Stimulated activated CD8-positive, alpha-beta memory T cell treated with anti-CD3 and anti-CD28 coated beads, Interleukin-2, amount 100 ng/mL, for 48 hours (primary cell): Measurements from ENCODE around the gene NUFIP2.
"Not testable (repeated sequence)": the region's sequence is repeated elsewhere in the genome, so short reads cannot be mapped to it uniquely, and the experiment has no call there.

Experiments
- DNase-seq, 2 donors: peaks; one replicate each; pipeline ENCODE4 v3.0.0-alpha.2; 2020; ENCODE audit warnings: low read depth in 2 of 2

Gene NUFIP2

GRCh38 chr17:29293890-29294579 lies at the start of gene NUFIP2:
Gene NUFIP2, minus strand, starts transcription at chr17:29294148. Its CDS starts 89 bp downstream, at chr17:29294059.
- peak; percentile 97 to 98 for DNase-seq

GRCh38 chr17:29342158-29342765 lies 48.3 kb upstream of the NUFIP2 start:
- no peak for DNase-seq

- DNase-seq, result no peak
Measured at GRCh38 chr17:29341726-29342125, 47.8 kb upstream of the NUFIP2 start.

GRCh38 chr17:29339016-29339415 lies 45.1 kb upstream of the NUFIP2 start:
- DNase-seq, result not testable (repeated sequence)

GRCh38 chr17:29331708-29332085 lies 37.7 kb upstream of the NUFIP2 start:
- DNase-seq, result no peak

- DNase-seq, result no peak
Measured at GRCh38 chr17:29331075-29331707, 37.2 kb upstream of the NUFIP2 start.

- no peak for DNase-seq
Measured at GRCh38 chr17:29327412-29327811, 33.5 kb upstream of the NUFIP2 start.

GRCh38 chr17:29326023-29326813 lies 32.3 kb upstream of the NUFIP2 start:
- DNase-seq, result no peak

- DNase-seq, result no peak
Measured at GRCh38 chr17:29322363-29322762, 28.4 kb upstream of the NUFIP2 start.

GRCh38 chr17:29303386-29303785 lies 9.4 kb upstream of the NUFIP2 start:
- no peak for DNase-seq

GRCh38 chr17:29299031-29299430 lies 5.1 kb upstream of the NUFIP2 start:
- DNase-seq, result no peak

- DNase-seq, result no peak
Measured at GRCh38 chr17:29295420-29295819, 1.5 kb upstream of the NUFIP2 start.

GRCh38 chr17:29294580-29294900 lies 592 bp upstream of the NUFIP2 start:
- DNase-seq, result no peak

- DNase-seq, result peak; percentile 48 to 50
Measured at GRCh38 chr17:29292992-29293889, 707 bp downstream of the NUFIP2 start.

- DNase-seq, result peak; percentile 34 to 36
Measured at GRCh38 chr17:29292071-29292991, 1.6 kb downstream of the NUFIP2 start.

- DNase-seq, result no peak
Measured at GRCh38 chr17:29291163-29291752, 2.7 kb downstream of the NUFIP2 start.

GRCh38 chr17:29289852-29290251 lies 4.1 kb downstream of the NUFIP2 start:
- DNase-seq, result no peak

GRCh38 chr17:29283961-29284360 lies 10.0 kb downstream of the NUFIP2 start:
- DNase-seq, result no peak

GRCh38 chr17:29283496-29283895 lies 10.5 kb downstream of the NUFIP2 start:
- no peak for DNase-seq
